Upper lobe of right lung (tissue), 1 donor: Measurements from ENCODE around the gene PACS2. TPM values are rescaled to one million over a fixed set of nuclear protein-coding genes. Genes with fewer than 3 reads are reported as not detected.

Source experiments
- ATAC-seq: fragments of 200-7000 bp; cut with Tn5 transposase; one replicate; pipeline ENCODE4 v1.9.1; 2020; ENCODE audit warnings: mild to moderate bottlenecking, moderate library complexity
- DNase-seq: peaks from one replicate; pipeline ENCODE4 v3.0.0-alpha.2; 2020
- H3K27ac ChIP-seq: fragments of 200-600 bp; one replicate; pipeline ENCODE4 v1.8.0; 2022
- H3K27me3 ChIP-seq: fragments of 200-600 bp; one replicate; pipeline ENCODE4 v1.8.0; 2022; ENCODE audit warnings: mild to moderate bottlenecking
- H3K36me3 ChIP-seq: fragments of 200-600 bp; one replicate; pipeline ENCODE4 v1.8.0; 2022
- H3K4me1 ChIP-seq: fragments of 200-600 bp; one replicate; pipeline ENCODE4 v1.8.0; 2022
- H3K4me3 ChIP-seq: fragments of 200-600 bp; one replicate; pipeline ENCODE4 v1.8.0; 2022; ENCODE audit warnings: mild to moderate bottlenecking
- H3K9me3 ChIP-seq: fragments of 200-600 bp; one replicate; pipeline ENCODE4 v1.8.0; 2022
- intact Hi-C: fragments of 100-400 bp; cut with DNase I; formaldehyde crosslinking; loops from one replicate; pipeline ENCODE4 v1.11.0; 2022
- total RNA-seq: library from RNA; stranded (reverse); fragmentation: NEBNext Ultra II Directional; extraction: Animal tissue kit (Norgen Biotek cat#: 25700); gene quantifications from one replicate; pipeline ENCODE4 v1.2.1, GENCODE V29; 2021
- TF ChIP-seq, protein P1 (sequence below): fragments of 200-600 bp; IDR thresholded peaks from one replicate; pipeline ENCODE4 v1.8.0; 2022; ENCODE audit warnings: antibody characterized with exemption
- donor health status: DM: no; HTN: yes; CAD: no; lungs with severe emphysema.

PACS2 gene
- total RNA-seq, 1 donor from 2014 or later: 86.6 TPM

DNA sequence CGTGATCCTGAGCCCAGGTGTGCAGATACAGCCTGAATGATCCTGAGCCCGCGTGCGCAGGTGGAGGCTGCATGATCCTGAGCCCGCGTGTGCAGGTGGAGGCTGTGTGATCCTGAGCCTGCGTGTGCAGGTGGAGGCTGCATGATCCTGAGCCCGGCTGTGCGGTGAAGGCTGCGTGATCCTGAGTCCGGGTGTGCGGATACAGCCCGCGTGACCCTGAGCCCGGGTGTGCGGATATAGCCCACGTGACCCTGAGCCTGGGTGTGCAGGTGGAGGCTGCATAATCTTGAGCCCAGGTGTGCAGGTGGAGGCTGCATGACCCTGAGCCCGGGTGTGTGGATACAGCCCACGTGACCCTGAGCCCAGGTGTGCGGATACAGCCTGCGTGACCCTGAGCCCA lies 34.0 kb upstream of the PACS2 start:
- no peaks in the 10 kb centered on the region for H3K4me1 ChIP-seq
- no peak overlapping the region for H3K4me3 ChIP-seq
- no peaks in the 10 kb centered on the region for H3K27me3 ChIP-seq
- ATAC-seq (no peak), DNase-seq (no peak)
- intact Hi-C loops: loop anchor here (10.0 kb wide), 1 partner anchor 76 kb away; no protein-coding TSS in a partner anchor
- TF ChIP-seq, protein P1, sequence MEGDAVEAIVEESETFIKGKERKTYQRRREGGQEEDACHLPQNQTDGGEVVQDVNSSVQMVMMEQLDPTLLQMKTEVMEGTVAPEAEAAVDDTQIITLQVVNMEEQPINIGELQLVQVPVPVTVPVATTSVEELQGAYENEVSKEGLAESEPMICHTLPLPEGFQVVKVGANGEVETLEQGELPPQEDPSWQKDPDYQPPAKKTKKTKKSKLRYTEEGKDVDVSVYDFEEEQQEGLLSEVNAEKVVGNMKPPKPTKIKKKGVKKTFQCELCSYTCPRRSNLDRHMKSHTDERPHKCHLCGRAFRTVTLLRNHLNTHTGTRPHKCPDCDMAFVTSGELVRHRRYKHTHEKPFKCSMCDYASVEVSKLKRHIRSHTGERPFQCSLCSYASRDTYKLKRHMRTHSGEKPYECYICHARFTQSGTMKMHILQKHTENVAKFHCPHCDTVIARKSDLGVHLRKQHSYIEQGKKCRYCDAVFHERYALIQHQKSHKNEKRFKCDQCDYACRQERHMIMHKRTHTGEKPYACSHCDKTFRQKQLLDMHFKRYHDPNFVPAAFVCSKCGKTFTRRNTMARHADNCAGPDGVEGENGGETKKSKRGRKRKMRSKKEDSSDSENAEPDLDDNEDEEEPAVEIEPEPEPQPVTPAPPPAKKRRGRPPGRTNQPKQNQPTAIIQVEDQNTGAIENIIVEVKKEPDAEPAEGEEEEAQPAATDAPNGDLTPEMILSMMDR: no peak
- peaks cover 5% of the 10 kb centered on the region for H3K36me3 ChIP-seq
- H3K9me3 ChIP-seq: no peaks in the 10 kb centered on the region
- H3K27ac ChIP-seq: no peak overlapping the region

DNA sequence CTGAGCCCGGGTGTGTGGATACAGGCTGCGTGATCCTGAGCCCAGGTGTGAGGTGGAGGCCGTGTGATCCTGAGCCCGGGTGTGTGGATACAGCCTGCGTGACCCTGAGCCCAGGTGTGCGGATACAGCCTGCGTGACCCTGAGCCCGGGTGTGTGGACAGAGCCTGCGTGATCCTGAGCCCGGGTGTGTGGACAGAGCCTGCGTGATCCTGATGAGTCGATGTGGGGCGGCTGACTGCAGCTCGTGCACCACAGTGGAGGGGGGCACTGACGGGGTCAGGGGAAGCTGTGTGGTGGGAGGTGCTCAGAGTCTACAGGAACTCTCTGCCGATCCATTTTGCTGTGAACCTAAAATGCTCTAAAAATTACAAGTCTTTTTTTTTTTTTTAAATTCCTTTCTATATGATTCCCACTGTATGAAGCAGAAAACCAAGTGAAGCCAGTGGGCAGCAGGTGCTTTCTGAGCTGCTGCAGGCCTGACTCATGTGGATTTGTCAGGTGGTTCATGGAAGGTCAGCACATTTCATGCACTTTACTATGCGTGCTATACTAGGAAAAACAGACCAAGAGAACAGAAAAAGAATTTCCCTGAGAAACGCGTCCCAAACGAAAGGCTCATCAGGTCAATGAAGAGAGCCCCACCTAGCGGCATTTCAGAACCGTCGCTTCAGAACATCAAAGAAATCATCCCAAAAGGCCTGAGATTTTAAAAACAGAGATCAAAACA lies 33.0 kb upstream of the PACS2 start:
- TF ChIP-seq, protein P1: peak; percentile 57
- H3K9me3 ChIP-seq: no peaks in the 10 kb centered on the region
- H3K4me1 ChIP-seq: no peaks in the 10 kb centered on the region
- DNase-seq (no peak), ATAC-seq (peak; percentile 57)
- no peak overlapping the region for H3K27ac ChIP-seq
- no peak overlapping the region for H3K4me3 ChIP-seq
- intact Hi-C loops: loop anchor here (10.0 kb wide), 1 partner anchor 77 kb away; no protein-coding TSS in a partner anchor
- no peaks in the 10 kb centered on the region for H3K27me3 ChIP-seq
- H3K36me3 ChIP-seq: peaks cover 5% of the 10 kb centered on the region

DNA sequence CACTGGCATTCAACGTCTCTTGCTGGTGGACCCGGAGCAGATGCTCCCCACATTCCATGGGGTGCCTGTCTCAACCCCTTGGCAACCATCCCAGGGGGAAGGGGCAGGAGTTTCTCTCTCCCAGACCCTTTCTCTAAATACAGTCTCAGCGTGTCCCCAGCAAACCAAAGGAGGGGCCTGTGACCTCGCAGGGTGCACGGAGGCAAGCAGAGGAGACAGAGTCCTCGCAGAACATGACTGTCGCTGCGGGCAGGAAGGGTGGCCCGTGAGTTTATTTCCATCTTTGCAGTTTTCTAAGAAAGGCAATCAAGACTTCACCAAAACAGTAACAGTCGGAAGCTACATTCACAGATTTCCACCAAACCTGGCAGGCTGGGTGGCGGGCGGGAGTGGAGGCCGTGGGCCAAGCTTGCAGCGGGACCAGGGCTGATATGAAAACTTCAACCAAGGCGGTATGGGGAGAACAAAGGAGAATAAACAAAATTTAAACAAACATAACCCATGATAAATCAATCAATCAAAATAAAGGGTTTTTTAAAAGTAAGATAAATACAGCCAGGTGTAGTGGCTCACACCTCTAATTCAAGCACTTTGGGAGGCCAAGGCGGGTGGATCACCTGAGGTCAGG lies 32.3 kb upstream of the PACS2 start:
- ATAC-seq: no peak
- intact Hi-C loops: loop anchor here (10.0 kb wide), 1 partner anchor 77 kb away; no protein-coding TSS in a partner anchor
- no peak overlapping the region for H3K27ac ChIP-seq
- no peaks in the 10 kb centered on the region for H3K9me3 ChIP-seq
- H3K4me1 ChIP-seq: no peaks in the 10 kb centered on the region
- peaks cover 5% of the 10 kb centered on the region for H3K36me3 ChIP-seq
- H3K27me3 ChIP-seq: no peaks in the 10 kb centered on the region
- no peak for DNase-seq
- TF ChIP-seq, protein P1: no peak
- no peak overlapping the region for H3K4me3 ChIP-seq

DNA sequence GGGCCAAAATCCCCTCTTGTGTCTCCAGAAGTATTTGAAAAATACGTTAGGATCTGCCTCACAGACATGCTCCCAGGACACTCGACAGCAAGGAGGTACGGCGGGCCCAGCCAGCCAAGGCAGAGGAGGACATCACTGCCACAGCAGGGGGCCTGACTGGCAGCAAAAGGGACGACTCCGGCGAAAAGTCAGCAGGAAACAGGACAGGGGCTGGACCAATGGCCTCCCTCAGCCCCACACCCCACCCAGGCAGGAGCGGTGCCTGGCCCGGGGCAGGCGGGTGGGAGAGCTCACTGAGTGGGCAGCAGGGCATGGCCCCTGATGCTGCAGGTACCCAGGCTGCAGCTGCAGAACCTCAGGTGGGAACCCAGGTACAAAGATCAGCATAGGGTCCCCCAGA lies 31.5 kb upstream of the PACS2 start:
- DNase-seq (no peak), ATAC-seq (no peak)
- no peak overlapping the region for H3K4me3 ChIP-seq
- no peaks in the 10 kb centered on the region for H3K27me3 ChIP-seq
- intact Hi-C loops: loop anchor here (10.0 kb wide), 1 partner anchor 78 kb away; no protein-coding TSS in a partner anchor
- TF ChIP-seq, protein P1: no peak
- H3K36me3 ChIP-seq: peaks cover 5% of the 10 kb centered on the region
- no peaks in the 10 kb centered on the region for H3K9me3 ChIP-seq
- H3K27ac ChIP-seq: no peak overlapping the region
- no peaks in the 10 kb centered on the region for H3K4me1 ChIP-seq

DNA sequence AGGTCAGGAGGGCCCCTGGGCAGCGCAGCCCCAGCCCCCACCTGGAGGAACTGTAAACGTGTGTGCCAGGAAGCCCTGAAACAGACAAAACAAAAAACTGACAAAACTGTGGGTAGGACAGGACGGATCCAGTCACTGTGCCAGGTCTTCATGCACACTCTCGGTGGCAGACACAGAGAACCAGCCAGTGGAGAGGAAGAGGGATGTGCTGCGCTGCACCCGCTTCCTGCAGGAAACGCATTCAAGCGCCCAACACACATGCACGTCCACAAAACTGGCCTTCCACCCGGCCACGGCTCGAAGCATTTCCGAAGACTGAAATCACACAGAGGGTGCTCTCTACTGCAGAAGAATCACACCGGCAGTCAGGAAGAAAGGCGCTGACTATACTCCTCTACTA lies 30.6 kb upstream of the PACS2 start:
- Histone ChIP-seq H3K27me3 (no peaks in the 10 kb centered on the region), H3K4me3 (no peak overlapping the region), H3K27ac (no peak overlapping the region), H3K9me3 (no peaks in the 10 kb centered on the region), H3K4me1 (no peaks in the 10 kb centered on the region), H3K36me3 (peaks cover 5% of the 10 kb centered on the region)
- intact Hi-C loops: loop anchor here (10.0 kb wide), 1 partner anchor 79 kb away; no protein-coding TSS in a partner anchor
- DNase-seq: no peak
- TF ChIP-seq, protein P1: no peak
- ATAC-seq: no peak
